ENCODE measurements around the gene SLC41A3. TPM values are rescaled to one million over a fixed set of nuclear protein-coding genes. Genes with fewer than 3 reads are reported as not detected.

Gene SLC41A3
- total RNA-seq, 2 donors from 2014 or later = 32.2 to 131 TPM

GRCh38 chr3:126051741-126052140, 32.2 kb downstream of the SLC41A3 start:
- Histone ChIP-seq H3K27ac (no peak overlapping the region), H3K36me3 (no peaks in the 10 kb centered on the region), H3K4me1 (replicated peaks) (no peaks in the 10 kb centered on the region), H3K9me3 (no peaks in the 10 kb centered on the region), H3K27me3 (replicated peaks; ENCODE audit: insufficient read depth) (no peaks in the 10 kb centered on the region), H3K4me3 (no peak overlapping the region)
- DNase-seq (ENCODE audit: low spot score) = no peak
- 87% methylated on average over 4 of the region's 4 CpGs for WGBS
- intact Hi-C loops (cut with DNase I) = no loop called here
- no peak for TF ChIP-seq CTCF (IDR thresholded peaks at IDR 0.05)
- TF ChIP-seq POLR2AphosphoS5 (IDR thresholded peaks at IDR 0.05) = no peak
- TF ChIP-seq POLR2A (IDR thresholded peaks at IDR 0.05) = no peak

- no peak for TF ChIP-seq POLR2A (IDR thresholded peaks at IDR 0.05)
- DNase-seq (ENCODE audit: low spot score) = no peak
- Histone ChIP-seq H3K9me3 (no peaks in the 10 kb centered on the region), H3K27ac (no peak overlapping the region), H3K4me3 (no peak overlapping the region), H3K36me3 (no peaks in the 10 kb centered on the region), H3K27me3 (replicated peaks; ENCODE audit: insufficient read depth) (no peaks in the 10 kb centered on the region), H3K4me1 (replicated peaks) (no peaks in the 10 kb centered on the region)
- 90% methylated on average over 8 of the region's 8 CpGs for WGBS
- intact Hi-C loops (cut with DNase I) = no loop called here
These were observed 32.7 kb downstream of the SLC41A3 start for GRCh38 chr3:126051234-126051633.

DNA sequence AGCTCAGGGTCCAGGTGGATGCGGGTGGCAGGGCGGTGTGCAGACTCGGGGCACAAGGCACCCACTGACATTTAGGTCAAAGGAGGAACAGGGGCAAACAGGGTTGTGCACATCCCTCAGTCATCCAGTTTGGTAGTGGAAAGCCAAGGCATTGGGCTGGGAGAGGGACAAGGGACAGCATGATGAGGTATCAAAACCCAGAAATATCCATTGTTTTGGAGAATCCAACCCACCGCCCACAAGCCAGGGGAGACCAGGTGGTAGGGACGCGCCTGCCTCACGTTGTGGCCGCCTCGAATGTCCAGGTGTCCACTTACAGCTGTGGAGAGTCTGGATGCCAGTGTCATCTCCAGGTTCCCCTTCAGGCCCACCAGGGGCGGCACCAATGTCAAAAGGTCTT, 33.3 kb downstream of the SLC41A3 start:
- no peak for TF ChIP-seq CTCF (IDR thresholded peaks at IDR 0.05)
- TF ChIP-seq POLR2AphosphoS5 (IDR thresholded peaks at IDR 0.05) = no peak
- TF ChIP-seq POLR2A (IDR thresholded peaks at IDR 0.05) = no peak
- 96% methylated on average over 10 of the region's 10 CpGs for WGBS
- Histone ChIP-seq H3K27me3 (replicated peaks; ENCODE audit: insufficient read depth) (no peaks in the 10 kb centered on the region), H3K4me3 (no peak overlapping the region), H3K9me3 (no peaks in the 10 kb centered on the region), H3K4me1 (replicated peaks) (no peaks in the 10 kb centered on the region), H3K36me3 (no peaks in the 10 kb centered on the region), H3K27ac (no peak overlapping the region)
- intact Hi-C loops (cut with DNase I) = no loop called here
- no peak for DNase-seq (ENCODE audit: low spot score)

DNA sequence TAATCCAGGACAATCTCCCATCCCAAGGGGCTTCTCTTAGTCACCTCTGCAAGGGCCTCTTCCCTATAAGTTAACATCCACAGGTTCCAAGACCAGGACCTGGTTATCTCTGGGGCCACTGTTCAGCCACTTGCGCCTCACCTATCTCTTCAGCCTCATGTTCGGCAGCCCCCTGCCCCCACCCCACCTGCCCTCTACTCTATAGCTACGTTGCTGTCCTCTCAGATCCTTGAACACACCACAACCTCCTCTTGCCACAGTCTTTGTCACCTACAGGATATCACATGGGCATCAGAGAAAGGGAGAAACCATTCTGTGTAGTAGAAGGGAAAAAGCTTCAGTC, 33.9 kb downstream of the SLC41A3 start:
- H3K4me1 ChIP-seq (replicated peaks) = no peaks in the 10 kb centered on the region
- no peaks in the 10 kb centered on the region for H3K9me3 ChIP-seq
- WGBS = 89% methylated on average over 3 of the region's 3 CpGs
- TF ChIP-seq POLR2A (IDR thresholded peaks at IDR 0.05) = no peak
- TF ChIP-seq CTCF (IDR thresholded peaks at IDR 0.05) = no peak
- TF ChIP-seq POLR2AphosphoS5 (IDR thresholded peaks at IDR 0.05) = no peak
- no peaks in the 10 kb centered on the region for H3K27me3 ChIP-seq (replicated peaks; ENCODE audit: insufficient read depth)
- intact Hi-C loops (cut with DNase I) = no loop called here
- H3K4me3 ChIP-seq = no peak overlapping the region
- H3K36me3 ChIP-seq = no peaks in the 10 kb centered on the region
- no peak overlapping the region for H3K27ac ChIP-seq
- DNase-seq (ENCODE audit: low spot score) = no peak

DNA sequence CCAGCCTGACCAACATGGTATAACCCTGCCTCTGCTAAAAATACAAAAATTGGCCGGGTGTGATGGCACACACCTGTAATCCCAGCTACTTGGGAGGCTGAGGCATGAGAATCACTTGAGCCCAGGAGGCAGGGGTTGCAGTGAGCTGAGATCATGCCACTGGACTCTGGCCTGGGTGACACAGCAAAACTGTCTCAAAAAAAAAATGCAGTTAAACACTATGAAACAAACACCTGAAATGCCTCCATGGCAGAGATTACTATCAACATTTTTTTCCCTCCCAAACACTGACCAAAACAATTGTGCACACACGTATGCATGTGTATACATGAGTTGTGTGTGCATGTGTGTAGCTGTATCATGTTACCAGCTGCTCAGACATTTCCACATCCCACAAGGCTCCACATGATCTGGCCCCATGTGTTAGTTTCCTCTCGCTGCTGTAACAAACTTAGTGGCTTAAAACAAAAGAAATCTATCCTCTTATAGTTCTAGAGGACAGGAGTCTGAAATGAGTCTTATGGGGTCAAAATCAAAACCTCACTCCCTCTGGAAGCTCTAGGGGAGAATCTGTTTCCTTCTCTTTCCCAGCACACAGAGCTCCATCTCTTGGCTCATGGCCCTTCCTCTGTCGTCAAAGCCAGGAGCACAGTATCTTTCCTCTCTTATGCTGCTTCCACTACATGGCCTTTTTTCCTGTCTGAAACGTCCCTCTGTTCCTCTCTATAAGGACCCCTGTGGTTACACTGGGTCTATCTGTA, 34.5 kb downstream of the SLC41A3 start:
- DNase-seq (ENCODE audit: low spot score) = no peak
- Histone ChIP-seq H3K27ac (no peak overlapping the region), H3K9me3 (no peaks in the 10 kb centered on the region), H3K36me3 (no peaks in the 10 kb centered on the region), H3K27me3 (replicated peaks; ENCODE audit: insufficient read depth) (no peaks in the 10 kb centered on the region), H3K4me1 (replicated peaks) (no peaks in the 10 kb centered on the region), H3K4me3 (no peak overlapping the region)
- no peak for TF ChIP-seq POLR2AphosphoS5 (IDR thresholded peaks at IDR 0.05)
- TF ChIP-seq POLR2A (IDR thresholded peaks at IDR 0.05) = no peak
- TF ChIP-seq CTCF (IDR thresholded peaks at IDR 0.05) = no peak
- intact Hi-C loops (cut with DNase I) = no loop called here
- 79% methylated on average over 5 of the region's 5 CpGs for WGBS
